Ascending aorta (tissue), 2 donors: ENCODE data around the gene WDR73. TPM values are rescaled to one million over a fixed set of nuclear protein-coding genes. Genes with fewer than 3 reads are reported as not detected.
A peak's percentile ranks its signal among the peaks of the same experiment; 100 is the strongest.
"Not testable (repeated sequence)": the region's sequence is repeated elsewhere in the genome, so short reads cannot be mapped to it uniquely, and the experiment has no call there.

Experiments used
- DNase-seq, 2 donors: peaks; one replicate each; pipeline ENCODE4 v3.0.0-alpha.2; 2019; ENCODE audit warnings: low spot score in 2 of 2
- H3K27ac ChIP-seq, 2 donors: fragments of 200-600 bp; sonication (generic); one replicate each; pipeline ENCODE4 v1.5.1; 2016 to 2017; ENCODE audit warnings: mild to moderate bottlenecking in 1 of 2
- H3K27me3 ChIP-seq: fragments of 200-600 bp; sonication (generic); one replicate; pipeline ENCODE4 v1.5.1; 2017
- H3K36me3 ChIP-seq, 2 donors: fragments of 200-600 bp; sonication (generic); one replicate each; pipeline ENCODE4 v1.5.1; 2016
- H3K4me1 ChIP-seq, 2 donors: fragments of 200-600 bp; sonication (generic); one replicate each; pipeline ENCODE4 v1.5.1; 2016 to 2017; ENCODE audit warnings: mild to moderate bottlenecking in 1 of 2
- H3K4me3 ChIP-seq, 2 donors: fragments of 200-600 bp; sonication (generic); one replicate each; pipeline ENCODE4 v1.5.1; 2016 to 2017; ENCODE audit warnings: mild to moderate bottlenecking in 1 of 2
- H3K9me3 ChIP-seq, 2 donors: fragments of 200-600 bp; sonication (generic); one replicate each; pipeline ENCODE4 v1.5.1; 2016
- intact Hi-C: fragments of 100-400 bp; cut with DNase I; formaldehyde crosslinking; loops from one replicate; pipeline ENCODE4 v1.15.1; 2023
- total RNA-seq: library from RNA; depleted of rRNA; stranded (reverse); fragments of >200 nt; gene quantifications from one replicate; pipeline ENCODE4 v1.1.0, GENCODE V29; 2016
- TF ChIP-seq, protein P1 (sequence below), 3 experiments: fragments of 200-600 bp in 2 of 3; fragments of 450-650 bp in 1 of 3; sonication (generic) in 2 of 3; IDR thresholded peaks; one replicate each; pipeline ENCODE4 v1.5.1; 2016 to 2019; ENCODE audit warnings: antibody characterized with exemption in 3 of 3, mild to moderate bottlenecking in 1 of 3, moderate library complexity in 1 of 3

Gene WDR73
- total RNA-seq, 1 donor from 2014 or later = 29.5 TPM

DNA sequence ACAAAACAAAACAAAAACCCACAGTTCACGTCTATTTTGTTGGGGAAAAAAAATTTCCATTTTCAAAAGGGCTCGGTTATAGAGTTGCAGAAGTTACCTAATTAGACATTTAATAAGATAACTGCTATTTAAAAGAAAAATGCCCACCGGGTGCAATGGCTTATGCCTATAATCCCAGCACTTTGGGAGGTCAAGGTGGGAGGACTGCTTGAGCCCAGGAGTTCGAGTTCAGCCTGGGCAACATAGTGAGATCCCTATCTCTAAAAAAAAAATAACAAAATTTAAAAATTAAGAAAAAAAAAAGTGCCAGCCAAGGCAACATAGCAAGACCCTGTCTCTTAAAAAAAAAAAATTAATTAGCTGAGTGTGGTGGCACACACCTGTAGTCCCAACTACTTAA lies 42.7 kb upstream of the WDR73 start:
- no peak for DNase-seq
- intact Hi-C loops = no loop called here

DNA sequence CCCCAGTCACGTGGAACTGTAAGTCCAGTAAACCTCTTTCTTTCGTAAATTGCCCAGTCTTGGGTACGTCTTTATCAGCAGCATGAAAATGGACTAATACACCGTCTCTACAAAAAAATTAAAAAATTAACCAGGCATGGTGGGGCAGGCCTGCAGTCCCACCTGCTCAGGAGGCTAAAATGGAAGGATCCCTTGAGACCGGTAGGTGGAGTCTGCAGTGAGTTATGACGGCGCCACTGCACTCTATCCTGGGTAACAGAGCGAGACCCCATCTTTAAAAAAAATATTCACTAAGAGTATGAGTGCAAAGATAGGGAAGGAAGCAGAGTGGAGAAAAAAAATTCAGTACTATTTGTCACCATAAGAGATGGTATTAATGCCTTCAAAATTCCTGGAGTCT lies 36.3 kb upstream of the WDR73 start:
- no peak for DNase-seq
- H3K36me3 ChIP-seq = peaks cover 15 to 39% of the 10 kb centered on the region in 2 donors
- intact Hi-C loops = no loop called here
- no peaks in the 10 kb centered on the region for H3K4me1 ChIP-seq
- no peak overlapping the region for H3K27ac ChIP-seq
- H3K27me3 ChIP-seq = no peaks in the 10 kb centered on the region
- H3K4me3 ChIP-seq = no peak overlapping the region
- H3K9me3 ChIP-seq = no peaks in the 10 kb centered on the region
- TF ChIP-seq, protein P1, sequence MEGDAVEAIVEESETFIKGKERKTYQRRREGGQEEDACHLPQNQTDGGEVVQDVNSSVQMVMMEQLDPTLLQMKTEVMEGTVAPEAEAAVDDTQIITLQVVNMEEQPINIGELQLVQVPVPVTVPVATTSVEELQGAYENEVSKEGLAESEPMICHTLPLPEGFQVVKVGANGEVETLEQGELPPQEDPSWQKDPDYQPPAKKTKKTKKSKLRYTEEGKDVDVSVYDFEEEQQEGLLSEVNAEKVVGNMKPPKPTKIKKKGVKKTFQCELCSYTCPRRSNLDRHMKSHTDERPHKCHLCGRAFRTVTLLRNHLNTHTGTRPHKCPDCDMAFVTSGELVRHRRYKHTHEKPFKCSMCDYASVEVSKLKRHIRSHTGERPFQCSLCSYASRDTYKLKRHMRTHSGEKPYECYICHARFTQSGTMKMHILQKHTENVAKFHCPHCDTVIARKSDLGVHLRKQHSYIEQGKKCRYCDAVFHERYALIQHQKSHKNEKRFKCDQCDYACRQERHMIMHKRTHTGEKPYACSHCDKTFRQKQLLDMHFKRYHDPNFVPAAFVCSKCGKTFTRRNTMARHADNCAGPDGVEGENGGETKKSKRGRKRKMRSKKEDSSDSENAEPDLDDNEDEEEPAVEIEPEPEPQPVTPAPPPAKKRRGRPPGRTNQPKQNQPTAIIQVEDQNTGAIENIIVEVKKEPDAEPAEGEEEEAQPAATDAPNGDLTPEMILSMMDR (IDR thresholded peaks at IDR 0.05) = no peak

More for the DNA sequence above, 42.7 kb upstream of the WDR73 start:
- no peaks in the 10 kb centered on the region for H3K27me3 ChIP-seq
- H3K4me1 ChIP-seq = no peaks in the 10 kb centered on the region
- no peak overlapping the region for H3K4me3 ChIP-seq
- H3K36me3 ChIP-seq = no peaks in the 10 kb centered on the region
- TF ChIP-seq, protein P1 (IDR thresholded peaks at IDR 0.05) = no peak
- H3K9me3 ChIP-seq = no peaks in the 10 kb centered on the region
- no peak overlapping the region for H3K27ac ChIP-seq

DNA sequence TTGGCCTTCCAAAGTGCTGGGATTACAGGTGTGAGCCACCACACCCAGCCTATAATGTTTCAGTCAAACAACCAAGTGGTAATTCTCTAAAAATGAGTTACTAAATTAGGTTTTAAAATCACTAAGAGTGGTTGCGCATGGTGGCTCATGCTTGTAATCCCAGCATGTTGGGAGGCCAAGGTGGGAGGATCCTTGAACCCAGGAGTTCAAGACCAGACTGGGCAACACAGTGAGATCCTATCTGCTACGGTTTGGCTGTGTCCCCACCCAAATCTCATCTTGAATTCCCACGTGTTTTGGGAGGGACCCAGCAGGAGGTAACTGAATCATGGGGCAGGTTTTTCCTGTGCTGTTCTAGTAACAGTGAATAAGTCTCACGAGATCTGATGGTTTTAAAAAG lies 35.8 kb upstream of the WDR73 start:
- no peak for DNase-seq
- intact Hi-C loops = no loop called here
- peaks cover 15 to 39% of the 10 kb centered on the region in 2 donors for H3K36me3 ChIP-seq
- no peak overlapping the region for H3K27ac ChIP-seq
- no peaks in the 10 kb centered on the region for H3K27me3 ChIP-seq
- no peaks in the 10 kb centered on the region for H3K4me1 ChIP-seq
- no peak overlapping the region for H3K4me3 ChIP-seq
- H3K9me3 ChIP-seq = no peaks in the 10 kb centered on the region
- TF ChIP-seq, protein P1 (IDR thresholded peaks at IDR 0.05) = no peak

DNA sequence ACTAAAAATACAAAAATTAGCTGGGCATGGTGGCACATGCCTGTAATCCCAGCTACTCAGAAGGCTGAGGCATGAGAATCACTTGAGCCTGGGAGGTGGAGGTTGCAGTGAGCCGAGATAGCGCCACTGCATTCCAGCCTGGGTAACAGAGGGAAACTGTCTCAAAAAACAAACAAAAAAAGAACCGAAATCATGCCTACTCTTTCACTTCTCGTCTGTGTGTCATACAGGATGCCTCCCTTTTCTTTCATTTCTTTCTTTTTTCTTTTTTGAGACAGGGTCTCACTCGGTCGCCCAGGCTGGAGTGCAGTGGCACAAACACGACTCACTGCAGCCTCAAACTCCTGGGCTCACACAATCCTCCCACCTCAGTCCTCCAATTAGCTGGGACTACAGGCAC lies 32.4 kb upstream of the WDR73 start:
- peaks cover 15 to 58% of the 10 kb centered on the region in 2 donors for H3K36me3 ChIP-seq
- not testable (repeated sequence) for DNase-seq

DNA sequence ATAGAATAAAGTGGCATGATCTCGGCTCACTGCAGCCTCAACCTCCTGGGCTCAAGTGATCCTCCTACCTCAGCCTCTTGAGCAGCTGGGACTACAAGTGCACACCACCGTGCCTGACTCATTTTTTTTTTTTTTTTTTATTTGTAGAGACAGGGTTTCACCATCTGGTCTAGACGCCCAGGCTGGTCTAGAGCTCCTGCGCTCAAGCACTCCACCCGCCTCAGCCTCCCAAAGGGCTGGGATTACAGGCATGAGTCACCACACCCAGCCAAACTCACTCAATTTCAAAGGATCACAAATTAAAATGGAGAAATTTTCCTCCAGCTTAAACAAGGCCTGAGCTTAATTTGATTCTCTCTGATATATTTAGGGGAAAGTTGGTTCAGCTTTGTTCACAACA lies 31.2 kb upstream of the WDR73 start:
- H3K27me3 ChIP-seq = no peaks in the 10 kb centered on the region
- H3K9me3 ChIP-seq = no peaks in the 10 kb centered on the region
- TF ChIP-seq, protein P1 (IDR thresholded peaks at IDR 0.05) = no peak
- H3K36me3 ChIP-seq = peaks cover 15 to 64% of the 10 kb centered on the region in 2 donors
- DNase-seq = peak in 1 of 2 donors; percentile 65
- intact Hi-C loops = no loop called here
- no peaks in the 10 kb centered on the region for H3K4me1 ChIP-seq
- no peak overlapping the region for H3K4me3 ChIP-seq
- H3K27ac ChIP-seq = no peak overlapping the region

More for the DNA sequence above, 32.4 kb upstream of the WDR73 start:
- H3K9me3 ChIP-seq, H3K4me1 ChIP-seq, intact Hi-C loops, H3K4me3 ChIP-seq, H3K27ac ChIP-seq, H3K27me3 ChIP-seq: not testable (repeated sequence)

DNA sequence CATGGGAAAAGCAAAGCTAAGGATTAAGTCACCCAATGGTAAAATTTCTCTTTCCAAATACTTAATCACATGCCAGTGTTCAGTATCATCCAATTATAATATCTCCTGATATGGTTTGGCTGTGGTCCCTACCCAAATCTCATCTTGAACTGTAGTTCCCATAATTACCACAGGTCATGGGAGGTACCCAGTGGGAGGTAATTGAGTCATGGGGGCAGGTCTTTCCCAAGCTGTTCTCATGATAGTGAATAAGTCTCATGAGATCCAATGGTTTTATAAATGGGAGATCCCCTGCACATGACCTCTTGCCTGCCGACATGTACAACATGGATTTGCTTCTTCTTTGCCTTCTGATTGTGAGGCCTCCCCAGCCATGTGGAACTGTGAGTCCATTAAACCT lies 30.0 kb upstream of the WDR73 start:
- peaks cover 16 to 67% of the 10 kb centered on the region in 2 donors for H3K36me3 ChIP-seq
- H3K27ac ChIP-seq = no peak overlapping the region
- H3K4me3 ChIP-seq = no peak overlapping the region
- no peaks in the 10 kb centered on the region for H3K9me3 ChIP-seq
- intact Hi-C loops = no loop called here
- TF ChIP-seq, protein P1 (IDR thresholded peaks at IDR 0.05) = no peak
- H3K4me1 ChIP-seq = no peaks in the 10 kb centered on the region
- DNase-seq = no peak
- no peaks in the 10 kb centered on the region for H3K27me3 ChIP-seq
